HepG2 (cell line): ENCODE measurements around the gene ALDH4A1. TPM values are rescaled to one million over a fixed set of nuclear protein-coding genes. Genes with fewer than 3 reads are reported as not detected.
A peak's percentile ranks its signal among the peaks of the same experiment; 100 is the strongest.

Experiments
- HDAC6 ChIP-seq: fragments of 200-600 bp; sonication (generic); IDR thresholded peaks from 2 replicates; pipeline ENCODE4 v1.7.0; 2017; ENCODE audit warnings: mild to moderate bottlenecking, antibody characterized with exemption, low read length, low read depth
- HIVEP1 ChIP-seq: sonication (generic); formaldehyde crosslinking; IDR thresholded peaks from 2 replicates; pipeline ENCODE4 v1.4.0; 2020; ENCODE audit warnings: mild to moderate bottlenecking, missing genetic modification reagents
- MAFF ChIP-seq: IDR thresholded peaks from 2 replicates; pipeline ENCODE4 v1.6.1; 2011; ENCODE audit warnings: low read depth, low read length, improper control_type of control experiment
- NFE2L1 ChIP-seq: sonication (generic); formaldehyde crosslinking; IDR thresholded peaks from 2 replicates; pipeline ENCODE4 v1.4.0; 2020; ENCODE audit warnings: missing genetic modification reagents, mild to moderate bottlenecking, borderline replicate concordance
- PHF21A ChIP-seq: sonication (generic); formaldehyde crosslinking; IDR thresholded peaks from 2 replicates; pipeline ENCODE4 v1.5.0; 2020; ENCODE audit warnings: mild to moderate bottlenecking, missing genetic modification reagents
- RBFOX2 ChIP-seq: fragments of 200-400 bp; formaldehyde crosslinking; IDR thresholded peaks from 2 replicates; pipeline ENCODE4 v1.6.1; 2017; ENCODE audit warnings: low read depth, mild to moderate bottlenecking, low read length
- ZNF460 ChIP-seq: sonication (generic); formaldehyde crosslinking; IDR thresholded peaks from 2 replicates; pipeline ENCODE4 v1.5.1; 2020; ENCODE audit warnings: missing genetic modification reagents, mild to moderate bottlenecking, borderline replicate concordance
- polyA plus RNA-seq, 8 experiments: library from polyadenylated mRNA; depleted of rRNA in 3 of 8; stranded (reverse) in 7 of 8; unstranded in 1 of 8; fragments of >200 nt; fragmentation: Illumina TruSeq in 4 of 8; extraction: Trizol in 4 of 8; gene quantifications; 2 replicates each; pipeline versions ENCODE4 v1.2.1 to v1.2.3, GENCODE V29; 2011 to 2016; ENCODE audit warnings: low read depth in 4 of 8, missing spikeins in 1 of 8, mixed read lengths in 1 of 8; ENCODE audit not compliant: insufficient read depth in 1 of 8
- total RNA-seq, 5 experiments: library from RNA; depleted of rRNA; stranded (reverse); fragments of >200 nt; fragmentation: Illumina TruSeq; extraction: Trizol; gene quantifications; 2 replicates each; pipeline ENCODE4 v1.2.3, GENCODE V29; 2016; ENCODE audit warnings: low read depth in 1 of 5
- TF ChIP-seq, protein P1 (sequence below): sonication (generic); formaldehyde crosslinking; IDR thresholded peaks from 2 replicates; pipeline ENCODE4 v1.8.0; 2022; ENCODE audit warnings: mild to moderate bottlenecking, missing genetic modification reagents; ENCODE audit not compliant: insufficient replicate concordance
- TF ChIP-seq, protein P2 (sequence below): sonication (generic); formaldehyde crosslinking; conservative IDR thresholded peaks from 2 replicates; pipeline ENCODE4 v1.4.0; 2020; ENCODE audit warnings: missing genetic modification reagents
- TF ChIP-seq, protein P3 (sequence below): sonication (generic); formaldehyde crosslinking; IDR thresholded peaks from 2 replicates; pipeline ENCODE4 v1.4.0; 2020; ENCODE audit warnings: missing genetic modification reagents, borderline replicate concordance
- TF ChIP-seq, protein P4 (sequence below): sonication (generic); formaldehyde crosslinking; IDR thresholded peaks from 2 replicates; pipeline ENCODE4 v1.5.0; 2020; ENCODE audit warnings: missing genetic modification reagents

Gene ALDH4A1
- total and polyA plus RNA-seq, 2 of the 13 experiments (the other 11 are each of a cell fraction or from before 2014, with no cell fraction given): 76.4 to 240 TPM

DNA sequence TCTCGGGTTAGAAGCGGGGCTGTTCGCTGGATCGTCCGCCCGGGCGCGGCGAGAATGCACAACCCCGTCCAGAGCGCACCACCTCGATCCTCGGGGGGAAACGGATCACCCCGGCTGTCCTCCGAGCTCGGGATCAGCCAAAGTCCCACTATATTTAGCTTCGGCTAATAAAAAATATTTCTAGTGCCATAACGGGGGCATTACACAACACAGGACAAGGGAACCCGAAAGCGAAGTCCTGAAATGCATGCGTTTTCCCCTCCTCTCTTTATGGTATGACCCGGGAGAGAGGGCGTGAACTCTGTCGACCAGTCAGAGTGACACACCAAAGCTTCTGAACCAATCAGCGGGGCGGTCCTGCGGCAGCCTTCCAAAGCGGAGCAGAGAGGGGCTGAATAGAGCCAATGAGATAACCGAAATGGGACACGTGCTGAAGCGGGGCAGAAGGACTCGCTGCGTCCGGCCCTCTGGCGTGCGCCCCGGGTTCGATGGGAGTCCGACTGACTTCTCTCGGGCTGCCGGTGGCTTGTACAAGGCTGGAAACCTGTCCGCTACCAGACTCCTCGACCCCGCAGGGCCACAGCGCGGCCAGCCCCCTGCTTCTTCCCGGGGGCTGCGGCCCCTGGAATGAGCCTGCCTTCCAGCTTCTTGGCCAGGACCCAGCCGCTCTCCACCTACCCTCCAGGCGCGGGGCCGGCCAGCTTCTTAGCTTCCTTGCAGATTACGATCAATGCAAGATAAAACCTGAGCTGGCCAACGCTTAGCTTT, at the start of gene ALDH4A1 (continued):
- TF ChIP-seq ZNF460 (no peak), PHF21A (CRISPR knock-in tag) (peak; percentile 97), HIVEP1 (CRISPR knock-in tag) (peak; percentile 70; the same call in 1 of the 2 replicates), RBFOX2 (peak; percentile 9), HDAC6 (no peak), MAFF (no peak), NFE2L1 (CRISPR knock-in tag) (no peak)
- TF ChIP-seq, protein P1, sequence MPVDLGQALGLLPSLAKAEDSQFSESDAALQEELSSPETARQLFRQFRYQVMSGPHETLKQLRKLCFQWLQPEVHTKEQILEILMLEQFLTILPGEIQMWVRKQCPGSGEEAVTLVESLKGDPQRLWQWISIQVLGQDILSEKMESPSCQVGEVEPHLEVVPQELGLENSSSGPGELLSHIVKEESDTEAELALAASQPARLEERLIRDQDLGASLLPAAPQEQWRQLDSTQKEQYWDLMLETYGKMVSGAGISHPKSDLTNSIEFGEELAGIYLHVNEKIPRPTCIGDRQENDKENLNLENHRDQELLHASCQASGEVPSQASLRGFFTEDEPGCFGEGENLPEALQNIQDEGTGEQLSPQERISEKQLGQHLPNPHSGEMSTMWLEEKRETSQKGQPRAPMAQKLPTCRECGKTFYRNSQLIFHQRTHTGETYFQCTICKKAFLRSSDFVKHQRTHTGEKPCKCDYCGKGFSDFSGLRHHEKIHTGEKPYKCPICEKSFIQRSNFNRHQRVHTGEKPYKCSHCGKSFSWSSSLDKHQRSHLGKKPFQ: peak; percentile 50
- TF ChIP-seq, protein P2, sequence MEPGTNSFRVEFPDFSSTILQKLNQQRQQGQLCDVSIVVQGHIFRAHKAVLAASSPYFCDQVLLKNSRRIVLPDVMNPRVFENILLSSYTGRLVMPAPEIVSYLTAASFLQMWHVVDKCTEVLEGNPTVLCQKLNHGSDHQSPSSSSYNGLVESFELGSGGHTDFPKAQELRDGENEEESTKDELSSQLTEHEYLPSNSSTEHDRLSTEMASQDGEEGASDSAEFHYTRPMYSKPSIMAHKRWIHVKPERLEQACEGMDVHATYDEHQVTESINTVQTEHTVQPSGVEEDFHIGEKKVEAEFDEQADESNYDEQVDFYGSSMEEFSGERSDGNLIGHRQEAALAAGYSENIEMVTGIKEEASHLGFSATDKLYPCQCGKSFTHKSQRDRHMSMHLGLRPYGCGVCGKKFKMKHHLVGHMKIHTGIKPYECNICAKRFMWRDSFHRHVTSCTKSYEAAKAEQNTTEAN (CRISPR knock-in tag): no peak
- TF ChIP-seq, protein P3, sequence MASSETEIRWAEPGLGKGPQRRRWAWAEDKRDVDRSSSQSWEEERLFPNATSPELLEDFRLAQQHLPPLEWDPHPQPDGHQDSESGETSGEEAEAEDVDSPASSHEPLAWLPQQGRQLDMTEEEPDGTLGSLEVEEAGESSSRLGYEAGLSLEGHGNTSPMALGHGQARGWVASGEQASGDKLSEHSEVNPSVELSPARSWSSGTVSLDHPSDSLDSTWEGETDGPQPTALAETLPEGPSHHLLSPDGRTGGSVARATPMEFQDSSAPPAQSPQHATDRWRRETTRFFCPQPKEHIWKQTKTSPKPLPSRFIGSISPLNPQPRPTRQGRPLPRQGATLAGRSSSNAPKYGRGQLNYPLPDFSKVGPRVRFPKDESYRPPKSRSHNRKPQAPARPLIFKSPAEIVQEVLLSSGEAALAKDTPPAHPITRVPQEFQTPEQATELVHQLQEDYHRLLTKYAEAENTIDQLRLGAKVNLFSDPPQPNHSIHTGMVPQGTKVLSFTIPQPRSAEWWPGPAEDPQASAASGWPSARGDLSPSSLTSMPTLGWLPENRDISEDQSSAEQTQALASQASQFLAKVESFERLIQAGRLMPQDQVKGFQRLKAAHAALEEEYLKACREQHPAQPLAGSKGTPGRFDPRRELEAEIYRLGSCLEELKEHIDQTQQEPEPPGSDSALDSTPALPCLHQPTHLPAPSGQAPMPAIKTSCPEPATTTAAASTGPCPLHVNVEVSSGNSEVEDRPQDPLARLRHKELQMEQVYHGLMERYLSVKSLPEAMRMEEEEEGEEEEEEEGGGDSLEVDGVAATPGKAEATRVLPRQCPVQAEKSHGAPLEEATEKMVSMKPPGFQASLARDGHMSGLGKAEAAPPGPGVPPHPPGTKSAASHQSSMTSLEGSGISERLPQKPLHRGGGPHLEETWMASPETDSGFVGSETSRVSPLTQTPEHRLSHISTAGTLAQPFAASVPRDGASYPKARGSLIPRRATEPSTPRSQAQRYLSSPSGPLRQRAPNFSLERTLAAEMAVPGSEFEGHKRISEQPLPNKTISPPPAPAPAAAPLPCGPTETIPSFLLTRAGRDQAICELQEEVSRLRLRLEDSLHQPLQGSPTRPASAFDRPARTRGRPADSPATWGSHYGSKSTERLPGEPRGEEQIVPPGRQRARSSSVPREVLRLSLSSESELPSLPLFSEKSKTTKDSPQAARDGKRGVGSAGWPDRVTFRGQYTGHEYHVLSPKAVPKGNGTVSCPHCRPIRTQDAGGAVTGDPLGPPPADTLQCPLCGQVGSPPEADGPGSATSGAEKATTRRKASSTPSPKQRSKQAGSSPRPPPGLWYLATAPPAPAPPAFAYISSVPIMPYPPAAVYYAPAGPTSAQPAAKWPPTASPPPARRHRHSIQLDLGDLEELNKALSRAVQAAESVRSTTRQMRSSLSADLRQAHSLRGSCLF (CRISPR knock-in tag): no peak
- TF ChIP-seq, protein P4, sequence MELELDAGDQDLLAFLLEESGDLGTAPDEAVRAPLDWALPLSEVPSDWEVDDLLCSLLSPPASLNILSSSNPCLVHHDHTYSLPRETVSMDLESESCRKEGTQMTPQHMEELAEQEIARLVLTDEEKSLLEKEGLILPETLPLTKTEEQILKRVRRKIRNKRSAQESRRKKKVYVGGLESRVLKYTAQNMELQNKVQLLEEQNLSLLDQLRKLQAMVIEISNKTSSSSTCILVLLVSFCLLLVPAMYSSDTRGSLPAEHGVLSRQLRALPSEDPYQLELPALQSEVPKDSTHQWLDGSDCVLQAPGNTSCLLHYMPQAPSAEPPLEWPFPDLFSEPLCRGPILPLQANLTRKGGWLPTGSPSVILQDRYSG: no peak
